Activated CD8-positive, alpha-beta memory T cell treated with anti-CD3 and anti-CD28 coated beads for 36 hours (primary cell): ENCODE data around the gene CDH13. TPM values are rescaled to one million over a fixed set of nuclear protein-coding genes. Genes with fewer than 3 reads are reported as not detected.

ENCODE experiments used
- CTCF ChIA-PET: fragments of 350-600 bp; sonication (Branson Sonifier 250); formaldehyde crosslinking; loops from one replicate; lab custom pipeline; 2021; ENCODE audit warnings: antibody characterized with exemption; lab: Charles Lee
- POLR2A ChIA-PET: fragments of 350-600 bp; sonication (Branson Sonifier 250); formaldehyde crosslinking; loops from one replicate; lab custom pipeline; 2021; ENCODE audit warnings: antibody characterized with exemption; lab: Charles Lee
- total RNA-seq, 2 experiments: library from RNA; stranded (reverse); gene quantifications; one replicate each; pipeline ENCODE4 v1.2.3, GENCODE V29; 2021

CDH13 gene
- total RNA-seq, 2 experiments from 2014 or later: not detected

GRCh38 chr16:82726306-82726705 is 99.5 kb downstream of the CDH13 start:
- ChIA-PET CTCF (no interaction called here), POLR2A (no interaction called here)

- CTCF ChIA-PET: no interaction called here
Measured at GRCh38 chr16:82728901-82729300, 102.1 kb downstream of the CDH13 start.

DNA sequence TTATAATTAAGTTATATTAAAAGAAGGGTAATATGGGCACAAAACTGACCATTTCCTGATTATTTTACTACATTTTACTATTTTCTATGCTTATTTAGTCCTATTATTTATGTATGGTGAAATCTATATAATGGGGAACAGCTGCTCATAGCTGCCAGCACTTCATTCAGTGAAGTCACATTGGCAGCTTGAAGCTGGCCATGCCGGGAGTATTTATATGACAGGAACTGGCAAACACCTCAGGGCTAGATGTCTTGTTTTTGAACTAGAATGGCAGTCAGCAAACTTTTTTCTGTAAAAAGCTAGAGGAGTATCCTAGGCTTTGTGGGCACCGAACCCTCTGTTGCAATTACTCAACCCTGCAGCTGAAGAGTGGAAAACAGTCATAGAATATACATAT is 104.1 kb downstream of the CDH13 start:
- POLR2A ChIA-PET: no interaction called here
- CTCF ChIA-PET: no interaction called here

More at GRCh38 chr16:82728901-82729300, 102.1 kb downstream of the CDH13 start:
- POLR2A ChIA-PET: no interaction called here

DNA sequence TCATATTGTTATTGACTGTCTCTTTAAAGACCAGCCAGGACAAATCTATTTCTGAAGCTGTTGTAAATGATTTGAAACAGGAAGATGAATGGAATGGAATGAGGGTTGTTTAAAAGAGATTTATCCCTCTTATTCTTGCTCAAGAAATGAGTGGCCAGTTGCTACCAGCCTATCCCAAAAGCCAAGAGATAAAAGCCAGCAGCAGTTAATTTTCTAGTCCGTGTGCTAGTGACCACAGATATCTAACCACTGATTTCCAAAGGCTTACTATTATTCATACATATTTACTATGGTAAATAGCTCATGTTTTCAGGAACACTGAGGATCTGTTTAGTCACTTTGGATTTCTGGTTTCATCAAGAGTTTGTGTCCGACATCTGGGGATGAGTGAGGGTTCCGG is 105.7 kb downstream of the CDH13 start:
- ChIA-PET CTCF (no interaction called here), POLR2A (no interaction called here)

DNA sequence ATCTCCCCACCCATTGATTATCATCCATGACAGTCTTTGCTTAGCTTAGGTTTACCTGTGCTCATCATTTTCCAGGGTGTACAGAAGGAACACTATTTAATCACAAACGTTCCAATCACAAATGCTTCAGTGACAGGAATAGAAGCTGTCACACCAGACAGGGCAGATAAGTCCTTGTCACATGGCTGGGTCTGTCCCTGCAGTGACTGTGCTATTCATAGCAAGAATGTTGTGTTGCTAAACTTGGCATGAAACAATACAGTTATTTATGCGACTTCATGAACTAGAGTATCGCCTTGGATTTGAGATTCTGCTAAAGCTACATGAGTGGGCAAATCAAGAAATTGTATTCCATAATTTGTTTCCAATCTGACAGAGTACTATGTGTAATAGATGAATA is 108.4 kb downstream of the CDH13 start:
- ChIA-PET CTCF (no interaction called here), POLR2A (no interaction called here)

GRCh38 chr16:82735673-82736091 is 108.9 kb downstream of the CDH13 start:
- ChIA-PET CTCF (interaction anchor here (0.6 kb wide), 1 partner anchor 233 kb away, joined by 3 read pairs; no protein-coding TSS in a partner anchor), POLR2A (no interaction called here)

GRCh38 chr16:82736224-82736623 is 109.5 kb downstream of the CDH13 start:
- ChIA-PET CTCF (interaction anchor here (0.6 kb wide), 1 partner anchor 233 kb away, joined by 3 read pairs; no protein-coding TSS in a partner anchor), POLR2A (no interaction called here)

DNA sequence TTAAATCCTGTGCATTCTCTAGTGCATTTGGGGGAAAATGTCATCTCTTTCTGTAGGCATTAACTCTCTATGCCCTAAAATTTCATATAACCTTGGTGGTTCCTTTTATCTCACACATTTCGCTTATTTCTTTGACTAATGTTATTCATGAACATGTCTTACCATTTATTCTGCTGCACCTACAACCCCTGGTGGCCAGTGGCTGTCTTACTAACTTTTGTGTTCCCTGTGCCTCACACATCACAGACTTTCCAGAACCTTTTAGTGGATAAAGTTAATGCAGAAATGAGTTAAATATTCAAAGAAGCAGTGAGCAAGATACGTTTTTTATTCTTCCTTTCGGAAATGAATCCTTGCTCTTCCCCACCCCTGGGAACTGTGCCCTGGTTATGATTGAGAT is 111.9 kb downstream of the CDH13 start:
- CTCF ChIA-PET: no interaction called here
- POLR2A ChIA-PET: no interaction called here

- ChIA-PET POLR2A (no interaction called here), CTCF (no interaction called here)
Measured at GRCh38 chr16:82741073-82741615, 114.4 kb downstream of the CDH13 start.

- CTCF ChIA-PET: no interaction called here
- POLR2A ChIA-PET: no interaction called here
Measured at GRCh38 chr16:82744958-82745357, 118.2 kb downstream of the CDH13 start.

DNA sequence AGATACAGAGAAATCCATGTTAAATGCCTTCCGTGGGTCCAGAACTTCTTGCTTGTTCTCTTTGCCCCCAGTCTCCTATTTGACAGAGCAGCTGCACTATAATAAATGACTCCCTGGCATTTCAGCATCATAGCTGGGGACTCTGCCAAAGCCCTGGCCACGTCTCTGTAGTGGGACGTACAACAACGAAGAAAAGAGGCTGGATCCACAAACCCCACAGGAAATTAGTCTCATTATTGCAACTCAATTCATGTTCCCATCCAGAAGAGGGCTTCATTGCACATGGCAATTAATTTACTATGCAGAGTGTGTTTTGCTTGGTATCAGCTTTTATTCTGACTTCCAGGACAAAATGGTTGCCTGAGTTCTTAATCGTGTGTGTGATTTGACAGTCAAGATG is 121.3 kb downstream of the CDH13 start:
- POLR2A ChIA-PET: no interaction called here
- CTCF ChIA-PET: no interaction called here

GRCh38 chr16:82750068-82750467 is 123.3 kb downstream of the CDH13 start:
- ChIA-PET CTCF (no interaction called here), POLR2A (no interaction called here)

DNA sequence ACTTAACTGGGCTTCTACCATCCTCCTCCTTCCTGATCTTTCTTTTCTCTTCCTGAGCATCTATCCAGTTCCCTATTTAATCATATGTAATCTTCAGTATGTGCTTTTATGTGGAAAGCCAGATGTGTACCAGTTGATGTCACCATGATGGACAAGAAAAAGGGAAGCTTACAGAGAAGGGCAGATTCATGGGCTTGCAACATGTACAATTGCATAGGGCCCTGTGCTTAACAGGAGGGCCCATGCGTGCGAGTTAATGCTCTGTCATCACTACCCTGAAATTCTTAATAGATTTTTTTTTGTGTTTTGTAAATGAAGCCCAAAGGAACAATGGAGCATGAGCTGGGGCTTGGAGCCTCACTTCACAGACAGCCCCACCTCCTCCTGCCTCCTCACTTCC is 124.3 kb downstream of the CDH13 start:
- POLR2A ChIA-PET: no interaction called here
- CTCF ChIA-PET: no interaction called here

GRCh38 chr16:82752172-82752571 is 125.4 kb downstream of the CDH13 start:
- CTCF ChIA-PET: no interaction called here
- POLR2A ChIA-PET: no interaction called here

DNA sequence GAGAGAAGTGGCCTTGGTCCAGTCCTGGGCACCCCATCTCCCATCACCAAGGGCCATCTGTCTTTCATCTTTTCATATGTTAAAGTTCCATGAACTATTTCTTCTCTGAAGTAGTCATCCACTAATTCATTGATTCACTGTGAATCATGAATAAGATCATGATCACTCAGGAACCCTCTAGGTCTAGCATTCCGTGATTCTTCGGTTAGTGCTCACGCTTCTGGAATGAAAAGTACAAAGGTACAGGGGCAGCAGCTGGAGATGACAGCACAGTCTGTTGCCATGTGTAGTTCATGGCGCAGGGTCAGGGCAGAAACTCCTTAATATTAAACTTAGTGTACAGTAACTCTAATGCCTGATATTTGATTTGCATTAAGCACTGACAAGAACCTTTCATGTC is 127.1 kb downstream of the CDH13 start:
- POLR2A ChIA-PET: no interaction called here
- CTCF ChIA-PET: no interaction called here

DNA sequence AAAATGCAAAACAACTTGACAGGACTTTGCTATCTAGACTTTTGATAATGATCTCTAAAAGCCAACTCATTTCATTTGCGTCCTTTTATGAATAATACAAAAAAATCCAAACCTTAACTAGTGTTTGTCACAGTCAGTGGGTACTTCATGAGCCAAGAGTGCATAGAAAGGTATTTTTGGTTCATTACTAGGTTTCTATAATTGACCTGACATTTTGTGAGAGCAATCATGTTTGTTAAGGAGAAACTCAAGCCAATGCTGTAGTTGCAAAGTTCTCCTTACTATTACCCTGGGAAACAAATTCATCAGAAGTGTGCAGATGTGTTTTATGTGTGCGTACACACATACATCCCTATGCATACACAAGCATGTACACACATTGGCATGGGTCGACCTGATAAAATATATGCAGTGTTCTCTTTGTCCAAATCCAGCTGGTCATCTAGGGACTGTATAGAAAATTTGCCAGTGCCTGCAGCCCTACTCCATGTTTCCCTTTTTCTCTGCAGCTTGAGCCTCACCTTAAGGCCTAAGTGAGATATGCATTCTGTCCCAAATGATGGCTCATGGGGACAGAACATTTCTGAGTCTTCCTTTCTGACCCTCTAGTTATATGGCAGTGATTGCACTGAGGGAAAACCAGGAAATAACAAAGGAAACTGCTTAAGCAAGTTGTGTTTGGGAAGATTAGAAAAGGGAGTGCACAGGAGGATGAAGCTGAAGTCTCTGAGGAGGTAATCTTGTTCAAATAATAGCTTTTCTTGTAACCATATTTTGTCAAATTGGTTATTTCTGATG is 128.1 kb downstream of the CDH13 start:
- CTCF ChIA-PET: no interaction called here
- POLR2A ChIA-PET: no interaction called here

- CTCF ChIA-PET: no interaction called here
- POLR2A ChIA-PET: no interaction called here
Measured at GRCh38 chr16:82755570-82756282, 129.0 kb downstream of the CDH13 start.

DNA sequence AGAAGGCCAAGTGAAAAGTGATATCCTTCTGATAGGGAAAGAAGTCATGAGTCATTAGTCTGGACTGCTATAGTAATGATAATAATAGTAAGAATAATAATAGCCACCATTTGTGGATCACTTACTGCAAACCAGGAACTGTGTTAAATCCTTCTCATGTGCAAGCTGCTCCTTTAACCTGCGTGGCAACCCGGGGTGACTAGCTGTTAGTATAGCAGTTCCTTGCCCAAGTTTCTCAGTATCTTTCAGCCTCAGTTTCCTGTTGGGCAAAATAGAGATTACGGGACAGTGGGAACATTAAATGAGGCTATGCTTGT is 129.5 kb downstream of the CDH13 start:
- ChIA-PET POLR2A (no interaction called here), CTCF (no interaction called here)

GRCh38 chr16:82758406-82758805 is 131.6 kb downstream of the CDH13 start:
- CTCF ChIA-PET: no interaction called here
- POLR2A ChIA-PET: no interaction called here

DNA sequence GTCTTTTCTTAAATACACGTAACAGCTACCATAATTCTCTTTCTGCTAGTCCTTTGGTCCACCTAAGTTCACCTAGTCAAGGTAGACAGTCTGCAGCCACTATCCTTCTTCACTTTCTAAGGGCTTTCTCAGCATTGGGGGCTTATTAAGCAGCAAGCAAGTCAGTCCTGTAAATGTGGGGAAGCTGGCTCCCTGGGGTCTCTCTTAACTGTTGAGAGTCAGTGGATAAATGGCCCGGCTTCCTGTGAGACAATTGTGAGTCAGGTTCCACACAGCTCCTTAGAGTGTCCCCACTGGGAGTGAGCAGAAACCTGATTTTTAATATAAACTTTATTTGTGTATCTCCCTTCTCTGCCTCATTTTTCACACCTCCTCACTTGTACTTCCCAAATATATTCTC is 132.1 kb downstream of the CDH13 start:
- CTCF ChIA-PET: no interaction called here
- POLR2A ChIA-PET: no interaction called here

- CTCF ChIA-PET: no interaction called here
Measured at GRCh38 chr16:82761236-82761635, 134.5 kb downstream of the CDH13 start.

More at GRCh38 chr16:82761236-82761635, 134.5 kb downstream of the CDH13 start:
- POLR2A ChIA-PET: interaction anchor here (0.8 kb wide), 1 partner anchor 71 kb away, joined by 3 read pairs; no protein-coding TSS in a partner anchor
